ENCODE measurements around the gene AMIGO3.

- no peak for TF ChIP-seq POLR2A (IDR thresholded peaks at IDR 0.05)
- TF ChIP-seq, protein P1, sequence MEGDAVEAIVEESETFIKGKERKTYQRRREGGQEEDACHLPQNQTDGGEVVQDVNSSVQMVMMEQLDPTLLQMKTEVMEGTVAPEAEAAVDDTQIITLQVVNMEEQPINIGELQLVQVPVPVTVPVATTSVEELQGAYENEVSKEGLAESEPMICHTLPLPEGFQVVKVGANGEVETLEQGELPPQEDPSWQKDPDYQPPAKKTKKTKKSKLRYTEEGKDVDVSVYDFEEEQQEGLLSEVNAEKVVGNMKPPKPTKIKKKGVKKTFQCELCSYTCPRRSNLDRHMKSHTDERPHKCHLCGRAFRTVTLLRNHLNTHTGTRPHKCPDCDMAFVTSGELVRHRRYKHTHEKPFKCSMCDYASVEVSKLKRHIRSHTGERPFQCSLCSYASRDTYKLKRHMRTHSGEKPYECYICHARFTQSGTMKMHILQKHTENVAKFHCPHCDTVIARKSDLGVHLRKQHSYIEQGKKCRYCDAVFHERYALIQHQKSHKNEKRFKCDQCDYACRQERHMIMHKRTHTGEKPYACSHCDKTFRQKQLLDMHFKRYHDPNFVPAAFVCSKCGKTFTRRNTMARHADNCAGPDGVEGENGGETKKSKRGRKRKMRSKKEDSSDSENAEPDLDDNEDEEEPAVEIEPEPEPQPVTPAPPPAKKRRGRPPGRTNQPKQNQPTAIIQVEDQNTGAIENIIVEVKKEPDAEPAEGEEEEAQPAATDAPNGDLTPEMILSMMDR (IDR thresholded peaks at IDR 0.05), result no peak
Observed at GRCh38 chr3:49718858-49719213, 648 bp downstream of the AMIGO3 start.

Measured in testis (tissue), 2 donors.